HG03045 (cell line): Measurements from ENCODE around the gene VEGFA.
A peak's percentile ranks its signal among the peaks of the same experiment; 100 is the strongest.

Source experiments
- ATAC-seq: cut with Tn5 transposase; IDR thresholded peaks from one replicate; pipeline ENCODE4 v1.9.1; 2021; ENCODE audit warnings: mild to moderate bottlenecking, moderate library complexity; ENCODE audit not compliant: unreplicated experiment

VEGFA gene

DNA sequence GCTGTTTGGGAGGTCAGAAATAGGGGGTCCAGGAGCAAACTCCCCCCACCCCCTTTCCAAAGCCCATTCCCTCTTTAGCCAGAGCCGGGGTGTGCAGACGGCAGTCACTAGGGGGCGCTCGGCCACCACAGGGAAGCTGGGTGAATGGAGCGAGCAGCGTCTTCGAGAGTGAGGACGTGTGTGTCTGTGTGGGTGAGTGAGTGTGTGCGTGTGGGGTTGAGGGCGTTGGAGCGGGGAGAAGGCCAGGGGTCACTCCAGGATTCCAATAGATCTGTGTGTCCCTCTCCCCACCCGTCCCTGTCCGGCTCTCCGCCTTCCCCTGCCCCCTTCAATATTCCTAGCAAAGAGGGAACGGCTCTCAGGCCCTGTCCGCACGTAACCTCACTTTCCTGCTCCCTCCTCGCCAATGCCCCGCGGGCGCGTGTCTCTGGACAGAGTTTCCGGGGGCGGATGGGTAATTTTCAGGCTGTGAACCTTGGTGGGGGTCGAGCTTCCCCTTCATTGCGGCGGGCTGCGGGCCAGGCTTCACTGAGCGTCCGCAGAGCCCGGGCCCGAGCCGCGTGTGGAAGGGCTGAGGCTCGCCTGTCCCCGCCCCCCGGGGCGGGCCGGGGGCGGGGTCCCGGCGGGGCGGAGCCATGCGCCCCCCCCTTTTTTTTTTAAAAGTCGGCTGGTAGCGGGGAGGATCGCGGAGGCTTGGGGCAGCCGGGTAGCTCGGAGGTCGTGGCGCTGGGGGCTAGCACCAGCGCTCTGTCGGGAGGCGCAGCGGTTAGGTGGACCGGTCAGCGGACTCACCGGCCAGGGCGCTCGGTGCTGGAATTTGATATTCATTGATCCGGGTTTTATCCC is at the start of gene VEGFA:
TSS of gene VEGFA (plus strand) at position 686 of the 846 bp plus-strand sequence.
- peak; percentile 49 for ATAC-seq

DNA sequence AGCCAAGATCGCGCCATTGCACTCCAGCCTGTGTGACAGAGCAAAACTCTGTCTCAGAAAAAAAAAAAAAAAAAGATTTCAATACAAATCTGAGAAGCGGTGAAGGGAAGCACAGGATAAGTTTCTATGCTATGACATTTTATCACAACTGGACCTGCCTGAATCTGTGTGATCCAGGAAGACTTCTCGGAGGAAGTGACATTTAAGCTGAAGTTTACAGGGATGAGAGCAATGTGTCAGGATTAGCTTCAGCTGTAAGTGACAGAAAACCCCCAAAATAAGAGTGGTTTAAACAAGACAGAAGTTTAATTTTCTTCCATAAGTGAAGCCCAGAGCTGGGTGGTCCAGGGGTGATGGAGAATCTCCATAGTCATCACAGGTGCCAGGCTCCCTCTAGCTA is 49.0 kb upstream of the VEGFA start:
- no peak for ATAC-seq

GRCh38 chr6:43722920-43723545 is 47.0 kb upstream of the VEGFA start:
- no peak for ATAC-seq

- peak; percentile 67 for ATAC-seq
Observed at GRCh38 chr6:43723737-43724295, 46.2 kb upstream of the VEGFA start.

GRCh38 chr6:43724354-43724753 is 45.7 kb upstream of the VEGFA start:
- ATAC-seq = no peak

GRCh38 chr6:43724914-43725642 is 44.9 kb upstream of the VEGFA start:
- ATAC-seq = peak; percentile 67

DNA sequence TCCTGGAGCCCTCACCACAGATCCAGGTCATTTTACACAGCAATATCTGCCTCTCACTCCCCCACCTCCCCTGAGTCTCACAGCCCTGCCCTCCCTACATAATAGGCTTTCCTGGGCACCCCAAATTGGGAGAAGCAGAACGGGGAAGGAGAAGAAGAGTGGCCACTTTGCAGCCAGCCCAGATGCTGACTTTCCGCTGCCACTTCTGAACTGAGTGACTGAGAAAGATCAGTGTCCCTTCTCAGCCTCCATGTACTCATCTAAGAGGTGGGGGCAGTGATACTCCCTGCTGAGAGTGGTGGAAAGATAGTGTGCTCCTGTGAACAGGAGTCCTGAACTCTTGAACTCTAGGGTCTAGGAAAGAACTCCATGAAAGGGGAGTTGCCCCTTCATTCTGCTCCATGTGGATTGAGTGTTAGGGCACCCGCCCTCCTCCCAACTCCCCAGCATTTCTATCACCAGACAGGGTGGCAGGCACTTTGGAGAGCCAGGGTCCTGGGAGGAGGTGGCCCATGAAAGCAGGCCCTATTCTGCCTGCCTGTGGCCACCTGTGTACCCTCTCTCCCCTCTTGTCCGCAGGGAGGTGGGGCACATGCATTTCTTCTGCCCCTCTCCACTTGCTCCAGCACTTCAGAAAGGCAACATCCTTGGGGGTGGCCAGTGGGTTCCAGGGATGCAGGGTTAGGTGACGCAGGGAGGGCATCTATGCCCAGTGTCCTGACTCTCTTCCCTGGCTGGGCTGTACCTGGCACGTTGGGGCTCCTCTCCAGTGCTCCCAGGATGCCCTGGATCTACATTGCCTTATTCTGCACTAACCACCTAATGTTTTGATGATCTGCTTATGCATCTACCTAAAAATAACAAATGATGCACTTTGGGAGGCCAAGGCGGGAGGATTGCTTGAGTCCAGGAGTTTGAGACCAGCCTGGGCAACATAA is 44.1 kb upstream of the VEGFA start:
- ATAC-seq = no peak

DNA sequence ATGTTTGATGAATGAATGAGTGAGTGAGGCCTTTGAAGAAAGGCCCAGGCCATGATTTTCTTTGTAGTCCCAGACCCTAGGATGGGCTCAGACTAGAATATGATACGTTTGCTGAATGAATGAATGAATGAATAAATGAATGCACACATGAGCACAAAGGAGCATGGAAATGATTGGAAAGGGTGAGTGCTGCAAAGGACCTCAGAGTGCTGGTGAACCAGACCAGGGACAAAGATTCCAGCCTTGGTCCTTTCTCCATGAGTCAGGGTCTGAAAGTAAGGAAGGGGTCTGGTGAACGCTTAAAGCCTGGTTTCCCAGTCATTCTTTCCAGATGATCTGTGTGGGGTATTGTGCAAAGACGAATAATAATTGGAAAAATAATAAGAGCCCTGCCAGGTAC is 42.4 kb upstream of the VEGFA start:
- ATAC-seq = no peak

DNA sequence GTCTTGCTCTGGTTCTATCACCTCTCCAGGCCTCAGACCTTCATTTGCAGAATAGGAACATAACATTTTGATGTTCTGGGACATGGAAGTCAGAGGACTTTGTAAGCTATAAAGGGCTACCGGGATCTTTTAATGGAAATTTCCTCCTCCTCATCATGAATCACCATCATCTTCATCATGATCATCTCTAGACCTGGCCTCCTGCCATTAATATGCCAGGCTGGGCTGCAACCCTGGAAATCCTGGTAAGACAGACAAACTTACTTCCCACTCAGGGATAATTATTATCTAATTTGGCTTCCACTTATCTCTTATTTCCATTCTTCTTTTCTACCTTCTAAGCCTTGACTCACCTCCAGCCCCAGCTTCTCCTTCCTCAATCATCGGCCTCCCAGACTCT is 41.4 kb upstream of the VEGFA start:
- no peak for ATAC-seq

GRCh38 chr6:43729537-43729936 is 40.5 kb upstream of the VEGFA start:
- no peak for ATAC-seq

GRCh38 chr6:43730634-43731033 is 39.4 kb upstream of the VEGFA start:
- ATAC-seq = no peak

DNA sequence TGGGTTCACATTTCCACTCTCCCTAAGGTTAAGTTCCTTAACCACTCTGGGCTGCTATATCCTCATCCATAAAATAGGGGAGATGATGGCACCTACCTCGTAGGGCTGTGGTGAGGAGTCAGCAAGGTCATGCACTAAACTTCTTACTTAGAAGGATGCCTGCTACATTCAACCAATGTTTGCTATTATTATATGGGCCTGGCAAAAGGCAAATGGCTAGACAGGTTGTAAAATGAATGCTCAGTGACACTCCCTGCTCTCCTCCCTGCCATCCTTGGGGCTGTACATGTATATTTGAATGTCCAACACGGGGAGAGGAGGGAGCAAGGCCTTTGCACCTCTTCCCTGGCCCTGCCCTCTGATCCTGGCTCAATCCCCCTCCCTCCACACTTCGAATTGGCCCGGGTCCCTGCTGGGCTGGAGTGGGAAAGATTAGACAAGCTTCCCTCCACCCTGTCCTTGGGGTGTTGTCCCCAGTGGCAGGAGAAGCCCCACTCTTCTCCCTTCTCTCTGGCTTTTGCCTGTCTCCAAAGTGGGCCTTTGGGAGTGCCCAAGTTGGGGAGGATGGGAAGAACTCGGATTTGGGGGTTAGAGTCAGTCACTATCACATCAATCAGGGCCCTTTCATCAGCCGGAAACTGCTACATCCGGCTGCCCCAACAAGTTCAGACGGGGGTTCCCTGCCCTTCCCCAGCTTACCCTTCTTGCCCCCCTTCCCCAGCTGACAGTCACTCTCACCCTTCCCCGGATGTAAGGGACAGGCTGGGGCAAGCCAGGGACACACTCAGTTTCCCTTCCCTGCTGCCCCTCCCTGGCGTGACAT is 36.3 kb upstream of the VEGFA start:
- peak; percentile 49 for ATAC-seq

GRCh38 chr6:43734294-43734665 is 35.7 kb upstream of the VEGFA start:
- ATAC-seq = peak; percentile 20

- no peak for ATAC-seq
Observed at GRCh38 chr6:43735642-43736199, 34.3 kb upstream of the VEGFA start.

- ATAC-seq = no peak
Observed at GRCh38 chr6:43736211-43736786, 33.7 kb upstream of the VEGFA start.

- ATAC-seq = no peak
Observed at GRCh38 chr6:43736844-43737243, 33.2 kb upstream of the VEGFA start.

DNA sequence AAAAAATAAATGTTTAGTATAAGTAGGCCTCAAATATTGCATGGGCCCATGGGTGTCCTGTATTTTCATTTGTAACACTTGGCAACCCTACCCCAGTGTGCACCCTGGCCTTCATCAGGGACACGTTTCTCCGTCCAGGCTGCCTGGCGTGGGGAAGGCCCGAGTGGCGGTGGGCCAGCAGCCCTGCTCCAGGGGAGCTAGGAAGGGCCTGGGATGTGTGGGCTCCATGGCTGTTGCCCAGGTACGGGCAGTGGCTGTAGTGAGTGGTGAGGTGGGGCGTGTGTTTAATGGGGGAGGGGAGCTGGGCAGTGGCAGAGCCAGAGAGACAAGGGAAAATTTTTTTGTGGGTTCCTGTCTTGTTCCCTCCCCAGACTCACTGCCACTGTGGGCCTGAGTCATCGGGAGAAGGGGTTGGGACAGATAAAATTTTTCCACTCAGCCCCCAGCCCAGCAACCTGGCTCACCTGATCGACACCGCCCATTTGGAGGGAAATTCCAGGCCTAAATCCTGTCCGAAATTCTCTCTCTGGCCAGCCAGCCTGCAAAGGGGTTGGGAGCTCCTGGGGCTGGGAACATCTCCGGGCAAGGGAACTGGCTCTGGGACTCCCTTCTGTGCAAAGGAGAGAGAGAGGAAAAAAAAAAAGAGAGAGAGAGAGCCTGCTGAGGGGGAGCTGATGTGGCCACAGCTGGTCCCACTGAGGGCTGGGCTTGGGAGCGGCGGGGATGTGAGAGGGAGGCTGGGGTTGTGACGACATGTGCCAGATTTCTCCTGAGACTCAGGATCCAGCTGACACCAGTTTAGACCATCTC is 32.5 kb upstream of the VEGFA start:
- no peak for ATAC-seq

DNA sequence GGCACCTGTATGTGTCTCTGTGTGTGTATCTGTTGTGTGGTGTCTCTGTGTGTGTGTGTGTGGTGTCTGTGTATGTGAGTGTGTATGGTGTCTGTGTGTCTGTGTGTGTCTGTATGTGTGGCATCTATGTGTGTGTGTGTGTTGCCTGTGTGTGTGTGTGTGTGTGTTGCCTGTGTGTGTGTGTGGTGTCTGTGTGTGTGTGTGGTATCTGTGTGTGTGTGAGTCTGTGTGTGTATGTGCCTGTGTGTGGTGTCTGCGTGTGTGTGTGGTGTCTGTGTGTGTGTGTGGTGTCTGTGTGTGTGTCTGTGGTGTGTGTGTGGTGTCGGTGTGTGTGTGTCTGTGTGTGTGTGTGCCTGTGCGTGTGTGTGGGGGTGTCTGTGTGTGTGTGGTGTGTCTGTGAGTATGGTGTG is 31.7 kb upstream of the VEGFA start:
- no peak for ATAC-seq
